GM21515 (cell line): Measurements from ENCODE around the gene ROGDI.

Experiments
- ATAC-seq: cut with Tn5 transposase; IDR thresholded peaks from one replicate; pipeline ENCODE4 v1.9.1; 2021; ENCODE audit not compliant: unreplicated experiment

The ROGDI gene, protein sequence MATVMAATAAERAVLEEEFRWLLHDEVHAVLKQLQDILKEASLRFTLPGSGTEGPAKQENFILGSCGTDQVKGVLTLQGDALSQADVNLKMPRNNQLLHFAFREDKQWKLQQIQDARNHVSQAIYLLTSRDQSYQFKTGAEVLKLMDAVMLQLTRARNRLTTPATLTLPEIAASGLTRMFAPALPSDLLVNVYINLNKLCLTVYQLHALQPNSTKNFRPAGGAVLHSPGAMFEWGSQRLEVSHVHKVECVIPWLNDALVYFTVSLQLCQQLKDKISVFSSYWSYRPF

DNA sequence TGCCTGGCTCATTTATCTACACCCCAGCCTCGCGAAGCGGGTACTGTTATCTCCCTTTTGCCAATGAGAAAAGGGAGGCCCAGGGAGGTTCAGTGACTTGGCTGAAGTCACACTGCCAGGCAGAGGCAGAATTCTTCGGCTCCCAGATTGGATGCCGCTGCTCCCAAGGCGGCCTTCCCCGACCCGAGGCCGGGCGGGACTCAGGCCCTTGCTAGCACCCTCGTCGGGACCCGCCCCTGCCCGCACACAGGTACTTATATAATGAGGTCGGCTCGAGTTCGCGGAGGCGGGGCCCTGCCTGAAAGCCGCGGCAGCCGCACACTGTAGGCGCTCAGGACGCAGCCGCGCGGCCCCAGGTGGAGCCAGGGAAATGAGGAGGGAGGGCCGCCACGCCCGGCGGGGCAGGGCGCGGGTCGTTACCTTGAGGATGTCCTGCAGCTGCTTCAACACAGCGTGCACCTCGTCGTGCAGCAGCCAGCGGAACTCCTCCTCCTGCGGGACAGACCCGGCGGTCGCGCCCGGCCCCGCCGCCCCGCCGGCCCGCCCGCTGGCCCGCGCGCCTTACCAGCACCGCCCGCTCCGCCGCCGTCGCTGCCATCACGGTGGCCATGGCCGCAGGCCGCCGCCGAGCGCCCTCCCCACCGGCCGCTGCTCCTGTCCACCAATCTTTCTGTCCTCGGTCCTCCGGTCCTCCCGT lies at the start of gene ROGDI:
ROGDI (minus strand) TSS at position 672 of the 697 bp plus-strand sequence; CDS start at position 610, 62 bp downstream.
- ATAC-seq: peak; percentile 60

DNA sequence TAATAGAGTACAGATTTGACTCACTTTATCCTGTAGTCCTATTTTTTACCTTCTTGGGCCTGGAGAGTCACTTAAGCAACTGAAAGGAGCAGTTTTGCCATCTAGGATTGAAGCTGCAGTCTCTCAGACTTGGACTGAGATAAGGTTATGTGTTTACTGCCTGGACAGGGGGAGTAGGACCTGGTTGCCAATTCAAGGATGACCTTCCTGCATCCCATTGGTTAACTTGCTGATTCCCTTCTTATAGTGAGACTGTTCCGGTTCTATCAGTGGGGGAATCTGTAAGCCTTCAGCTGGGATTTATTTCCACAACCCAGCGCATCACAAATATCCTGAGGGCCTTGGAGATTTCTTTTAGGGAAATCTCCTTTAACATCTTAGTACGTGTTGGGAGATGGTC lies 47.8 kb upstream of the ROGDI start:
- no peak for ATAC-seq

- peak; percentile 27 for ATAC-seq
Measured at GRCh38 chr16:4847774-4848587, 45.5 kb upstream of the ROGDI start.

- peak; percentile 82 for ATAC-seq
Measured at GRCh38 chr16:4846901-4847773, 44.7 kb upstream of the ROGDI start, which contains the start of the genes GLYR1 and UBN1. Gene GLYR1 (minus strand): TSS chr16:4847288. CDS start chr16:4847265, 23 bp downstream. Gene UBN1 (plus strand): TSS chr16:4847481. CDS start chr16:4852918, 5,437 bp downstream.

DNA sequence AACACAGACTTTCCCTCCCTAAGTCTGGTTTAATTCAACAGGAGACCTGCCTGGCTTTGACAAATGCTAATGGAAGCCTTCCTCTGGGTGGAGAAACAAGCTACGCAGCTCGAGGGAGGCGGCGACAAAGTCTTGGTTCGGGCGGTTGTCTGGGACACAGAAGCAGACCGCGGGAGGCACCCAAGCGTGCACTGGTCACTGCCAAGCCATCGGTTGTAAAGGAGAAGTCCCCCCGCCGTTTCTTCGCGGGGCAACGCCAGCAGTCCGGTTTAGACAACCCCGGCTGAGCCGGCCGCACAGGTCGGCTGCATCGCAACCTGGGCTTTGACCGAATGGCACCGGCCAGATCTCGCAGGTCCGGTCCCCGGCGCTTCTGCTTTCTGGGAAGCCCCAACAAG lies 44.1 kb upstream of the ROGDI start:
- ATAC-seq: peak; percentile 20

- ATAC-seq: no peak
Measured at GRCh38 chr16:4840984-4841383, 38.6 kb upstream of the ROGDI start.

DNA sequence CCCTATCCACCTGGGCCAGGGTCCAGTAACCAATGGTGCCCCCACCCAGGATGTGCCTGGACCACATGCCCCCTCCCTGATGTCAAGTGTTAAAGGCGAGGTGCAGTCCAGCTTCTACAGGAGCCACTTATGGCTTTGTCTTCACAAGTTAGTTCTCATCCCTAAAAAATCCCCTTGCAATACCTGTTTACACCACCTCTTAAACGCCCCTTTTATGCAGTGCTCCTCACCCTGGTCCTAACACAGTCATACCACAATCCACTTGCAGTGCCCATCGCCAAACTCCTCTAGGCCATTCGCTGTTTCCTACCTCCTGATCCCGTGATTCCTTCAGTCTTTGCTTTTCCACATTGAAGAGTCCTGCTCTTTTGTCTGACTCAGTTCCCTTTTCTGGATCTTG lies 37.5 kb upstream of the ROGDI start:
- no peak for ATAC-seq

GRCh38 chr16:4837733-4838501 lies 35.5 kb upstream of the ROGDI start:
- peak; percentile 45 for ATAC-seq

DNA sequence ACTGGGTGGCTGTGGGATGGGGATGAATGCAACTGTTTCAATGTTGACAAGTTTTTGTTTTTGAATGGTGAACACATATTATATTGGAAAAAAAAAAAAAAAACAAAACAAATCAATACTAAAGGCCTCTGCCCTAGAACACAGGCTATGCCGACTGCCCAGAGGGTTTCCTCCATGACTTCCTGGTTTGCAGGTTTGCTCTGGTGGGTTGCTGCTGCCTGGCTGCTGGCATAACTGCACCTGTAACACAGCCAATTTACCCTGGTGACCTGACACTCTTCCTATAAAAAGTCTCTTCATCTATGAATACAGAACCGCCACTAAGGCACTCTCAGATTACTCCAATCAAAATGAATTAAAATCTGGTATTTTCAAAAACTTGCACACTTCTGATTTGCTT lies 34.3 kb upstream of the ROGDI start:
- no peak for ATAC-seq

GRCh38 chr16:4833584-4833983 lies 31.2 kb upstream of the ROGDI start:
- ATAC-seq: no peak

GRCh38 chr16:4832698-4833343 lies 30.4 kb upstream of the ROGDI start:
- no peak for ATAC-seq

DNA sequence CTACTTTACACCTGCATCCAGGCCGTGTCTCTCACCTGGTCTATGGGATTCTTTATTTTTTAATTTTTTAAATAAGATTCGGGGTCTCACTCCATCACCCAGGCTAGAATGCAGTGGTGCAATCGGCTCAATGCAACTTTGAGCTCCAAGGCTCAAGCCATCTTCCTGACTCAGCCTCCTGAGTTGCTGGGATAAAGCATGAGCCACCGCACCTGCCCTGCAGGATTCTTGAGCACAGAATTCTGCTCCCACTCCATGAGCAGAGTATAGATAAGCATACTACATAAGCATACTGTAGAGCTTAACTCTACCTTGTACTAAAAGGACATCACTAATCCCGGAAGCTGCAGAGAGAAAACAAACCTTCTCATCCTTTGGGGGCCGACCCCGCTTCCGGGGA lies 29.2 kb upstream of the ROGDI start:
- ATAC-seq: no peak

- no peak for ATAC-seq
Measured at GRCh38 chr16:4830408-4830807, 28.0 kb upstream of the ROGDI start.

GRCh38 chr16:4828567-4829321 lies 26.3 kb upstream of the ROGDI start:
- no peak for ATAC-seq

- no peak for ATAC-seq
Measured at GRCh38 chr16:4826980-4827379, 24.5 kb upstream of the ROGDI start.

DNA sequence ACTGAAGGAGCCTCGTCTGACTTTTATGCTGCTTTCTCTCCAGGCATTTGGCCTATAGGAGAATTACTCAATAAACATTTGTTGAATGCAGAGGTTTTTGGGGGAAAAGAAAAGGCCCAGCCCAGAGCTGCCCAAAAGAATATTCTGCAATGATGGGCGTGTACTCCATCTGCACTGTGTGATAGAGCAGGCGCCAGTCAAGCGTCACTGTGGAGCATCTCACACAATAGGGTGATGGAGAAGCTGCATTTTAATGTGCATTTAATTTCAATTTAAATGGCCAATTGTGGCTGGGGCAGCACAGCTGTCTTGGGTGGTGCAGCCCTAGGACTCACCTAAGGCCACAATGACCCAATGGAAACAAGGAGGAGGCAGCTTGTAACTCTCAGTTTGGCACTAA lies 24.1 kb upstream of the ROGDI start:
- no peak for ATAC-seq

- ATAC-seq: no peak
Measured at GRCh38 chr16:4825196-4825595, 22.8 kb upstream of the ROGDI start.

- ATAC-seq: no peak
Measured at GRCh38 chr16:4820652-4821051, 18.2 kb upstream of the ROGDI start.
